Panc1 (cell line): ENCODE measurements around the gene SBK1. TPM values are rescaled to one million over a fixed set of nuclear protein-coding genes. Genes with fewer than 3 reads are reported as not detected.
A peak's percentile ranks its signal among the peaks of the same experiment; 100 is the strongest.

Experiments
- ATAC-seq: fragments of 200-7000 bp; cut with Tn5 transposase; 2 replicates; pipeline ENCODE4 v1.9.1; 2020; ENCODE audit warnings: mild to moderate bottlenecking, moderate library complexity
- BruUV-seq: library from RNA; stranded (reverse); fragments of 400-500 nt; replicated peaks from 2 replicates; lab custom pipeline; 2021; lab: Mats Ljungman, UMichigan
- CTCF ChIA-PET: fragments of 300-600 bp; sonication (Branson Sonifier 250); formaldehyde crosslinking; loops from one replicate; lab custom pipeline; 2022; ENCODE audit warnings: antibody characterized with exemption; lab: Charles Lee
- POLR2A ChIA-PET: fragments of 300-600 bp; sonication (Branson Sonifier 250); formaldehyde crosslinking; loops from one replicate; lab custom pipeline; 2022; ENCODE audit warnings: antibody characterized with exemption; lab: Charles Lee
- DNase-seq: peaks from one replicate; pipeline ENCODE4 v3.0.0-alpha.2; 2010; ENCODE audit warnings: low read depth, low spot score
- H3K27ac ChIP-seq: 2 replicates; pipeline ENCODE4 v1.5.1; 2011; ENCODE audit warnings: mild to moderate bottlenecking, low read length, inconsistent platforms
- H3K27me3 ChIP-seq: fragments of 200-500 bp; sonication (Bioruptor generic); 2 replicates; pipeline ENCODE4 v1.6.0; 2014; ENCODE audit warnings: low read length, inconsistent platforms; ENCODE audit not compliant: control insufficient read depth, insufficient read depth
- H3K36me3 ChIP-seq: fragments of 200-500 bp; sonication (Bioruptor generic); 2 replicates; pipeline ENCODE4 v1.5.1; 2014; ENCODE audit warnings: inconsistent platforms, mild to moderate bottlenecking, low read length, moderate library complexity; ENCODE audit not compliant: control insufficient read depth, insufficient read depth
- H3K4me1 ChIP-seq: 2 replicates; pipeline ENCODE4 v1.5.1; 2011; ENCODE audit warnings: inconsistent platforms, mild to moderate bottlenecking, low read length, moderate library complexity; ENCODE audit not compliant: control insufficient read depth, insufficient read depth
- H3K4me3 ChIP-seq, 2 experiments: 2 replicates each; pipeline ENCODE4 v1.5.1; 2011 to 2012; ENCODE audit warnings: low read depth in 2 of 2, low read length in 2 of 2, mild to moderate bottlenecking in 2 of 2, inconsistent platforms in 1 of 2, moderate library complexity in 1 of 2
- H3K9me3 ChIP-seq: fragments of 200-500 bp; sonication (Bioruptor generic); 2 replicates; pipeline ENCODE4 v1.5.1; 2014; ENCODE audit warnings: low read depth, mild to moderate bottlenecking, inconsistent platforms, low read length, moderate library complexity; ENCODE audit not compliant: control insufficient read depth, insufficient read depth
- POLR2AphosphoS5 ChIP-seq: IDR thresholded peaks from 2 replicates; pipeline ENCODE4 v1.6.1; 2012; ENCODE audit warnings: mild to moderate bottlenecking, low read depth, low read length, moderate library complexity
- SIN3A ChIP-seq: IDR thresholded peaks from 2 replicates; pipeline ENCODE4 v1.6.1; 2012; ENCODE audit warnings: low read depth, mild to moderate bottlenecking, low read length, moderate library complexity, borderline replicate concordance; ENCODE audit not compliant: insufficient read depth
- TCF7L2 ChIP-seq: IDR thresholded peaks from 2 replicates; pipeline ENCODE4 v1.6.1; 2011; ENCODE audit warnings: mild to moderate bottlenecking, low read depth, low read length, inconsistent platforms
- in situ Hi-C: cut with HindIII; loops from 2 replicates; pipeline ENCODE4 v1.10.0; 2016; ENCODE audit warnings: low sequenced_read_pairs, low pct_unique_long_range_greater_than_20kb
- intact Hi-C: fragments of 100-400 bp; cut with micrococcal nuclease; formaldehyde crosslinking; loops from one replicate; pipeline ENCODE4 v1.10.0; 2022; ENCODE audit not compliant: unreplicated experiment
- total RNA-seq: library from RNA; stranded (reverse); gene quantifications from one replicate; pipeline ENCODE4 v1.2.1, GENCODE V29; 2021; ENCODE audit not compliant: unreplicated experiment
- TF ChIP-seq, protein P1 (sequence below), 2 experiments: IDR thresholded peaks; 2 replicates each; pipeline ENCODE4 v1.6.1; 2011 to 2012; ENCODE audit warnings: low read depth in 2 of 2, control low read depth in 1 of 2, low read length in 1 of 2, mild to moderate bottlenecking in 1 of 2, moderate library complexity in 1 of 2; ENCODE audit not compliant: insufficient read depth in 1 of 2
- TF ChIP-seq, protein P2 (sequence below): fragments of 450-650 bp; IDR thresholded peaks from 2 replicates; pipeline ENCODE4 v1.5.1; 2017; ENCODE audit warnings: mild to moderate bottlenecking

SBK1 gene
- total RNA-seq, 1 experiment from 2014 or later = 2.4 TPM

DNA sequence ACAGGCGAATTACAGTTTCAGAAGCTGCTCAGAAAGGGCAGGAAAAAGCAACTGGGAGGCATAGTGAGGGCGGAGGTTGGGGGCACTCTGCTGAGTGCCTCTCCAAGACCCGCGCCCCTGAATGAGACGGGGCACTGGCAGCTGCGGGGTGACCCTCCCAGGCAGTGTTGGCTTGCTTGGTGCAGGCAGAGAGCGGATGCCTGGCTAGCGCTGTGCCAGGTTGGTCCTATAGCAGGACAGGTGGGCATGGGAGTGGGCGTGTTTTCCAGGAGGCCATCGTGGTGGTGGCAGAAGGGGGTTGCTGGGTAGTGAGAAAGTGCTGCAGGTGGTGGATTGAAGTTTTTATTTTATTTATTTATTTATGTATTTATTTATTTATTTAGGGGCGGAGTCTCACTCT is 16.0 kb upstream of the SBK1 start:
- Histone ChIP-seq H3K36me3 (no peaks in the 10 kb centered on the region), H3K27ac (no peak overlapping the region), H3K4me1 (0 out of 2 replicates have a peak, but pooled peaks cover 3% of the 10 kb centered on the region), H3K27me3 (no peaks in the 10 kb centered on the region; the same call in 1 of the 2 replicates), H3K9me3 (no peaks in the 10 kb centered on the region), H3K4me3 (no peak overlapping the region)
- POLR2A ChIA-PET = no interaction called here
- no peak for ATAC-seq
- no peak for DNase-seq
- no TSS peak for BruUV-seq
- intact Hi-C loops = no loop called here
- in situ Hi-C loops = no loop called here
- no peak for TF ChIP-seq TCF7L2
- TF ChIP-seq, protein P1, sequence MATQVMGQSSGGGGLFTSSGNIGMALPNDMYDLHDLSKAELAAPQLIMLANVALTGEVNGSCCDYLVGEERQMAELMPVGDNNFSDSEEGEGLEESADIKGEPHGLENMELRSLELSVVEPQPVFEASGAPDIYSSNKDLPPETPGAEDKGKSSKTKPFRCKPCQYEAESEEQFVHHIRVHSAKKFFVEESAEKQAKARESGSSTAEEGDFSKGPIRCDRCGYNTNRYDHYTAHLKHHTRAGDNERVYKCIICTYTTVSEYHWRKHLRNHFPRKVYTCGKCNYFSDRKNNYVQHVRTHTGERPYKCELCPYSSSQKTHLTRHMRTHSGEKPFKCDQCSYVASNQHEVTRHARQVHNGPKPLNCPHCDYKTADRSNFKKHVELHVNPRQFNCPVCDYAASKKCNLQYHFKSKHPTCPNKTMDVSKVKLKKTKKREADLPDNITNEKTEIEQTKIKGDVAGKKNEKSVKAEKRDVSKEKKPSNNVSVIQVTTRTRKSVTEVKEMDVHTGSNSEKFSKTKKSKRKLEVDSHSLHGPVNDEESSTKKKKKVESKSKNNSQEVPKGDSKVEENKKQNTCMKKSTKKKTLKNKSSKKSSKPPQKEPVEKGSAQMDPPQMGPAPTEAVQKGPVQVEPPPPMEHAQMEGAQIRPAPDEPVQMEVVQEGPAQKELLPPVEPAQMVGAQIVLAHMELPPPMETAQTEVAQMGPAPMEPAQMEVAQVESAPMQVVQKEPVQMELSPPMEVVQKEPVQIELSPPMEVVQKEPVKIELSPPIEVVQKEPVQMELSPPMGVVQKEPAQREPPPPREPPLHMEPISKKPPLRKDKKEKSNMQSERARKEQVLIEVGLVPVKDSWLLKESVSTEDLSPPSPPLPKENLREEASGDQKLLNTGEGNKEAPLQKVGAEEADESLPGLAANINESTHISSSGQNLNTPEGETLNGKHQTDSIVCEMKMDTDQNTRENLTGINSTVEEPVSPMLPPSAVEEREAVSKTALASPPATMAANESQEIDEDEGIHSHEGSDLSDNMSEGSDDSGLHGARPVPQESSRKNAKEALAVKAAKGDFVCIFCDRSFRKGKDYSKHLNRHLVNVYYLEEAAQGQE (IDR thresholded peaks at IDR 0.05; ENCODE audit: insufficient read depth in 1 of 2, low read depth in 2 of 2, low read length in 1 of 2) = no peak
- TF ChIP-seq, protein P2, sequence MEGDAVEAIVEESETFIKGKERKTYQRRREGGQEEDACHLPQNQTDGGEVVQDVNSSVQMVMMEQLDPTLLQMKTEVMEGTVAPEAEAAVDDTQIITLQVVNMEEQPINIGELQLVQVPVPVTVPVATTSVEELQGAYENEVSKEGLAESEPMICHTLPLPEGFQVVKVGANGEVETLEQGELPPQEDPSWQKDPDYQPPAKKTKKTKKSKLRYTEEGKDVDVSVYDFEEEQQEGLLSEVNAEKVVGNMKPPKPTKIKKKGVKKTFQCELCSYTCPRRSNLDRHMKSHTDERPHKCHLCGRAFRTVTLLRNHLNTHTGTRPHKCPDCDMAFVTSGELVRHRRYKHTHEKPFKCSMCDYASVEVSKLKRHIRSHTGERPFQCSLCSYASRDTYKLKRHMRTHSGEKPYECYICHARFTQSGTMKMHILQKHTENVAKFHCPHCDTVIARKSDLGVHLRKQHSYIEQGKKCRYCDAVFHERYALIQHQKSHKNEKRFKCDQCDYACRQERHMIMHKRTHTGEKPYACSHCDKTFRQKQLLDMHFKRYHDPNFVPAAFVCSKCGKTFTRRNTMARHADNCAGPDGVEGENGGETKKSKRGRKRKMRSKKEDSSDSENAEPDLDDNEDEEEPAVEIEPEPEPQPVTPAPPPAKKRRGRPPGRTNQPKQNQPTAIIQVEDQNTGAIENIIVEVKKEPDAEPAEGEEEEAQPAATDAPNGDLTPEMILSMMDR = no peak
- no peak for TF ChIP-seq POLR2AphosphoS5
- no peak for TF ChIP-seq SIN3A
- CTCF ChIA-PET = no interaction called here

DNA sequence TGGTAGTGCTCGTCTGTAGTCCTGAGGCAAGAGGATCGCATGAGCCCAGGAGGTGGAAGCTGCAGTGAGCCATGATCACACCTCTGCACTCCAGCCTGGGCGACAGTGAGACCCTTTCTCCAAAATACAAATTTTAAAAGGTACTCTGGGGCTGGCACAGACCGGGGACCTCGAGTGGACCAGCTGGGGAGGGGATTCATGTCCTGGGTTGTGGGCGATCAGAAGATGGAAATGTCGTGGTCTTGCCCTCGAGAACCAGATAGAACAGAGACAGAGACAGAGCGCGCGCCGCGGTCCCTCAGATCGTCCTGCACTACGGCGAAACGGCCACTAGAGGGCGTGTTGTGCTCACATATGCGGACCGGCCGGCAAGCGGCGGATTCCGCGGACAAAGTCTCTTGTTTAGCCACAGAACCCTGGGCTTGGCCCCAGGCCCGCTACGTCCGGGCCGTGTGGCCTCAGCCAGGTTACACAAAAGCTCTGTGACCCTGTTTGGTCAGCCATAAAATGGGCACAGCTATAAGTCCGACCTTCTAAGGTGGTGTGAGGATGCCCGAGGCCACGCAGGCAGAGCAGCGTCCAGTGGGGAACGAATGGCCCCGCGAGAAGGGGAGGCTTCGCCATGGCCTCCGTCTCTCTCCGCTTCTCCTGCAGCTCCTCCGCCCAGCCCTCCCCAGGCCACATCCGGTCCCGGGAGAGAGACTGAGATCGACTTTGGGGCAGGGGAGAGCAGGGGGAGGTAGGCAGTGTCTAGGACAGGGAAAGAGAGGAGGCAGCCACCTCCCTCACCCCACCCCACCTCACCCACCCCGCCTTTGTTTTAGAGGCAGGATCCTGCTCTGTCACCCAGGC is 14.6 kb upstream of the SBK1 start:
- BruUV-seq = no TSS peak
- 0 out of 2 replicates have a peak overlapping the region, but pooled peaks have one; percentile 34 for H3K27ac ChIP-seq
- H3K4me1 ChIP-seq = 0 out of 2 replicates have a peak, but pooled peaks cover 3% of the 10 kb centered on the region
- H3K27me3 ChIP-seq = no peaks in the 10 kb centered on the region; the same call in 1 of the 2 replicates
- TF ChIP-seq POLR2AphosphoS5 (no peak), TCF7L2 (peak; percentile 96), SIN3A (no peak)
- TF ChIP-seq, protein P1 (IDR thresholded peaks at IDR 0.05; ENCODE audit: insufficient read depth in 1 of 2, low read depth in 2 of 2, low read length in 1 of 2) = no peak
- TF ChIP-seq, protein P2 = peak; percentile 92
- in situ Hi-C loops (no loop called here), intact Hi-C loops (loop anchor here (1.0 kb wide), 1 partner anchor 40 kb away; no protein-coding TSS in a partner anchor)
- H3K9me3 ChIP-seq = no peaks in the 10 kb centered on the region
- ChIA-PET POLR2A (interaction anchor here (0.8 kb wide), 1 partner anchor 101 kb away, joined by 3 read pairs; no protein-coding TSS in a partner anchor), CTCF (interaction anchor here (1.3 to 1.5 kb wide), 2 partner anchors 39 to 44 kb away, joined by 5 to 10 read pairs; no protein-coding TSS in a partner anchor)
- ATAC-seq (peak; percentile 93), DNase-seq (peak; percentile 58)
- no peaks in the 10 kb centered on the region for H3K36me3 ChIP-seq
- H3K4me3 ChIP-seq = peak overlapping the region; percentile 38 to 62
